GM06990 (cell line): Measurements from ENCODE around the gene RPL23.
A peak's percentile ranks its signal among the peaks of the same experiment; 100 is the strongest.

Experiments used
- DNase-seq: peaks from one replicate; pipeline ENCODE4 v3.0.0-alpha.2; 2011; ENCODE audit not compliant: insufficient read length; ENCODE audit errors: extremely low read depth
- H3K27me3 ChIP-seq: replicated peaks from 2 replicates; pipeline ENCODE4 v1.6.0; 2011; ENCODE audit warnings: low read length; ENCODE audit not compliant: control insufficient read depth, insufficient read depth
- H3K36me3 ChIP-seq: 2 replicates; pipeline ENCODE4 v1.5.1; 2011; ENCODE audit warnings: low read length; ENCODE audit not compliant: control insufficient read depth, insufficient read depth
- H3K4me3 ChIP-seq: replicated peaks from 2 replicates; pipeline ENCODE4 v1.5.1; 2011; ENCODE audit warnings: low read depth, mild to moderate bottlenecking, control low read depth, low read length
- CTCF ChIP-seq: IDR thresholded peaks from 2 replicates; pipeline ENCODE4 v1.5.1; 2011; ENCODE audit warnings: low read length, control low read depth, mild to moderate bottlenecking, inconsistent platforms; ENCODE audit not compliant: insufficient read depth, poor library complexity, severe bottlenecking

RPL23 gene

GRCh38 chr17:38799501-38800236 is 53.9 kb downstream of the RPL23 start, which contains the start of gene PIP4K2B:
TSS of gene PIP4K2B (minus strand) at chr17:38799556. CDS start at chr17:38799424, 132 bp downstream.
- no peak for TF ChIP-seq CTCF
- Histone ChIP-seq H3K36me3 (peaks cover 11% of the 10 kb centered on the region), H3K4me3 (peak within 1 kb of the TSS; percentile 87), H3K27me3 (no peaks in the 10 kb centered on the region)
- DNase-seq: peak; percentile 95

- H3K36me3 ChIP-seq: peaks cover 11% of the 10 kb centered on the region
- peak; percentile 78 for DNase-seq
- H3K27me3 ChIP-seq: no peaks in the 10 kb centered on the region
- TF ChIP-seq CTCF: no peak
- peak overlapping the region; percentile 87 for H3K4me3 ChIP-seq
Observed at GRCh38 chr17:38798614-38799500, 54.7 kb downstream of the RPL23 start.
